Adipocyte (in vitro differentiated cells): ENCODE results near the gene CDC123.
"Not testable (repeated sequence)": the region's sequence is repeated elsewhere in the genome, so short reads cannot be mapped to it uniquely, and the experiment has no call there.

Experiments
- DNase-seq: peaks from one replicate; pipeline ENCODE4 v3.0.0-alpha.2; 2015; ENCODE audit warnings: low read depth
- H3K27me3 ChIP-seq: replicated peaks from 2 replicates; pipeline ENCODE4 v1.7.0; 2013; ENCODE audit warnings: mild to moderate bottlenecking, low read length, moderate library complexity; ENCODE audit not compliant: control insufficient read depth, insufficient read depth
- H3K36me3 ChIP-seq: 2 replicates; pipeline ENCODE4 v1.7.0; 2013; ENCODE audit warnings: low read length, mild to moderate bottlenecking, moderate library complexity; ENCODE audit not compliant: control insufficient read depth, insufficient read depth, severe bottlenecking
- H3K4me1 ChIP-seq: 2 replicates; pipeline ENCODE4 v1.7.0; 2013; ENCODE audit warnings: mild to moderate bottlenecking, low read length, moderate library complexity; ENCODE audit not compliant: control insufficient read depth, insufficient read depth
- H3K4me3 ChIP-seq: 2 replicates; pipeline ENCODE4 v1.7.0; 2013; ENCODE audit warnings: mild to moderate bottlenecking, low read length, moderate library complexity
- H3K9ac ChIP-seq: 2 replicates; pipeline ENCODE4 v1.7.0; 2013; ENCODE audit warnings: mild to moderate bottlenecking, low read length, moderate library complexity
- H3K9me3 ChIP-seq: 2 replicates; pipeline ENCODE4 v1.7.0; 2013; ENCODE audit warnings: mild to moderate bottlenecking, low read length, moderate library complexity; ENCODE audit not compliant: control insufficient read depth

The CDC123 gene

DNA sequence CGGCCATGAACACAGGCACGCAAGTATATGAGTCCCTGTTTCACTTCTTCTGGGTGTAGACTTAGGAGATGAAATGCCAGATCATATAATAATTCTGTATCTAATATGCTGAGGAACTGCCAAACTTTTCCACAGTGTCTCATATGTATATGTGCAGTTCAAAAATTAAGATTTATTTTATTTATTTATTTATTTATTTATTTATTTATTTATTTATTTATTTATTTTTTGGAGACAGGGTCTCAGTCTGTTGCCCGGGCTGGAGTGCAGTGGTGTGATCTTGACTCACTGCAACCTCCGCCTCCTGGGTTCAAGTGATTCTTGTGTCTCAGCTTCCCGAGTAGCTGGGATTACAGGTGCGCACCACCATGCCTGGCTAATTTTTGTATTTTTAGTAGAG is 24.5 kb upstream of the CDC123 start:
- not testable (repeated sequence) for H3K4me3 ChIP-seq, H3K4me1 ChIP-seq, DNase-seq, H3K9ac ChIP-seq, H3K9me3 ChIP-seq, H3K27me3 ChIP-seq
- peaks cover 88% of the 10 kb centered on the region for H3K36me3 ChIP-seq

DNA sequence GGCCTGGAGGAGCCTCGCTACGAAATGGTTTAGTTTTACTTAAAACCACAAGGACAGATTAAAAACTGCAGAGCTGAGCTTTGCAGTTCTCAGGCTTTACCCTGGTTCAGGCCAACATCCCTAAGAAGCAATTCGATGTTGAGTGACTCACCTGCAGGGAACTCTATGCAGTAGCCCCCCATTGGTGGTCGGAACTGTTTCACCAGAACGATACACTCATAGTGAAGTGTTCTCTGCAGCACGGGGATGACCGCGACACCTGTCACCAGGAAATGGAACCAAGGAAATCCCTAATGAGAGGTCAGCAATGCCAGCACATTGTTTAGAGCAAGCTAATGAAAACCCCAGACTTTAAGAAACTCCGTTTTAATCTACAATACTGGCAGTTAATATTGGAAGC is 18.3 kb upstream of the CDC123 start:
- Histone ChIP-seq H3K36me3 (peaks cover 71% of the 10 kb centered on the region), H3K4me3 (no peak overlapping the region), H3K4me1 (peaks cover 9% of the 10 kb centered on the region), H3K9ac (no peak overlapping the region), H3K9me3 (no peaks in the 10 kb centered on the region), H3K27me3 (no peaks in the 10 kb centered on the region)
- no peak for DNase-seq

GRCh38 chr10:12179606-12180170 is 16.3 kb upstream of the CDC123 start:
- Histone ChIP-seq H3K4me1 (peaks cover 9% of the 10 kb centered on the region), H3K9ac (no peak overlapping the region), H3K9me3 (no peaks in the 10 kb centered on the region), H3K27me3 (no peaks in the 10 kb centered on the region), H3K36me3 (peaks cover 64% of the 10 kb centered on the region), H3K4me3 (no peak overlapping the region)
- no peak for DNase-seq

DNA sequence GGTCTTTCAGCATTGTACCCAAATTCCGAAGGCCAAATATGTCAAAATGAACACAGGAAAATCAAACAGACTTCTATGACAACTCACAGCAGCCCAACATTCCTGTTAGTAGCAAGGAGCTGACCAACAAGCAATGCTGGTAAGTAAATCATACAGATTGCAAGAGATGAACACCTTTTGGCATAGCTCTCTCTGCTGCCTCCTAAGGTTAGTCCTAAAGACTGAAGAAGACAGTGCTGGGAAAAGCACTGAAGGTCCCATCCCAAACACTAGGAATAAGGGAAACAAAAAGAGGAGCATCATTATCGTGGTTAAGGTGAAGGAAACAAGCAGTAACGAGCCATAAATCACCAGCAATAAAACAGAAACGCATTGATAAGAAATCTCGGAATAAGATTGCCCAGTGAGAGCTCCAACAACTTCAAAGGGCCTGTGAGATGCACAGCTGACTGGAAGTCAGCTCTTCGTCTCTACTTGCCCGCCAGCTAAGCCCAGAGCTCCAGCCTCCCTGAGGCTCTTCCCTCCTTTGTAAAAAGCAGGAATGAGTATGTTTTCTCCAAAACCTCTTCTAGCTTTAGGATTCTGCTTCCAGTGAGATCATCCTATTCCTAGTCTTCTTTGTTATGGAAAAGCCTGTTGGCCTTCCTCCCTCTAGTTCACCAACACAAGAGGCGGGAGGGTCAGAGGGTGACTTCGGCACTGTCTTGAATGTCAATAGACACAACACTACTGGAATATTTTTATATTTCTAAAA is 15.6 kb upstream of the CDC123 start:
- no peaks in the 10 kb centered on the region for H3K27me3 ChIP-seq
- no peak overlapping the region for H3K9ac ChIP-seq
- H3K36me3 ChIP-seq: peaks cover 65% of the 10 kb centered on the region
- DNase-seq: no peak
- no peaks in the 10 kb centered on the region for H3K9me3 ChIP-seq
- H3K4me1 ChIP-seq: peaks cover 9% of the 10 kb centered on the region
- no peak overlapping the region for H3K4me3 ChIP-seq

DNA sequence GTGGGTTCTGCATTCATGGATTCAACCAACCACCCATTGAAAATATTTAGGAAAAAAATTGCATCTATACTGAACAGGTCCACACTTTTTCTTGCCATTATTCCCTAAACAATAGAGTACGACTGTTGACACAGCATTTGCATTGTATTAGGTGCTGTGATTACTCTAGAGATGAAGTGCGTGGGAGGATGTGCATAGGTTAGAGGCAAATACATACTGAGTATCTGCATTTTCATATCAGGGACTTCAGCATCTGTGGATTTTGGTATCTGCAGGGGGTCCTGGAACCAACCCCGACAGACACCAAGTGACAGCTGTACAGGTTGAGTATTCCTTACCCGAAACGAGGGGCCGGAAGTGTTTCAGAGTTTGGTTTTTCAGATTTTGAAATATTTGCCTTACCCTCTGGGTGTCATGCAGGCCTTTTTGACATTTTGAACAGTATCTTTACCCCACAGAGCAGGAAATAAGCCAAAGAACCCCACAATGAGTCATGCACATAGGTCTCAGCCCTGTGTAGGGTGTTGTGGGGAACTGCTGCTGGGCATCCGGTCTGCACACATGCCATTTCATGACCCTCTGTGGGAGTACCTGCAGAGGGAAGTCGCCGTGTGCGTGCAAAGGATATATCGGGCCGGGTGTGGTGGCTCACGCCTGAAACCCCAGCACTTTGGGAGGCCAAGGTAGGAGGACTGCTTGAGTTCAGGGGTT is 14.8 kb upstream of the CDC123 start:
- Histone ChIP-seq H3K36me3 (peaks cover 71% of the 10 kb centered on the region), H3K9me3 (no peaks in the 10 kb centered on the region), H3K4me3 (no peak overlapping the region), H3K4me1 (peaks cover 9% of the 10 kb centered on the region), H3K9ac (no peak overlapping the region), H3K27me3 (no peaks in the 10 kb centered on the region)
- no peak for DNase-seq

- H3K4me1 ChIP-seq: peaks cover 9% of the 10 kb centered on the region
- H3K9me3 ChIP-seq: no peaks in the 10 kb centered on the region
- H3K36me3 ChIP-seq: peaks cover 62% of the 10 kb centered on the region
- no peak overlapping the region for H3K4me3 ChIP-seq
- H3K27me3 ChIP-seq: no peaks in the 10 kb centered on the region
- DNase-seq: no peak
- no peak overlapping the region for H3K9ac ChIP-seq
These were observed 11.8 kb upstream of the CDC123 start for GRCh38 chr10:12184165-12184564.

GRCh38 chr10:12186323-12186722 is 9.7 kb upstream of the CDC123 start:
- Histone ChIP-seq H3K4me3 (no peak overlapping the region), H3K36me3 (peaks cover 50% of the 10 kb centered on the region)

DNA sequence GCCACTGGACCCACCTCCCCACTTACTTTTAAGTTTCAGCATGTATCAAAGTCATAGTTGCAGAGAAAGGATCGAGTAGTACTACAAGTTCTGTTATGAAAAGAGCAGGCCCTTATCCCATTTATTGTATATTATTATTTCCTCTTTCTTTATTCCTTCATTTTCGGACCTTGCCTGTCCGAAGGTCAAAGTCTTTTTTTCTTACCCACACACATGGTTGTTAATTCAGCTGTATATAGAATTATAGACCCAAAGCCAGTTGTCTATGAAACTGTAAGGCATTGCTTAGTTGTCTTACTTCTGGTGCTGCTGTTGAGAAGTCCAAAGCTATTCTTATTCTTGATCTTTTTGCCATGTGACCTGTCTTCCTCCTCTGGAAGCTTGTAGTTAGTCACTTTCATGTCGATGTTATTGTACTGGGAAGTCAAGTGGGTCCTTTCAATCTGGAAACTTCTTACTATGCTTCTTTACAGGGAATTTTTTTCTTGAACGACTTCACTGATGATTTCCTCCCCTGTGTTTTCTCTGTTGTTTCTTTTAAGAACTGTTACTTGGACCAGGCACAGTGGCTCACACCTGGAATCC is 8.6 kb upstream of the CDC123 start:
- no peak for DNase-seq
- no peaks in the 10 kb centered on the region for H3K9me3 ChIP-seq
- no peak overlapping the region for H3K4me3 ChIP-seq
- H3K27me3 ChIP-seq: no peaks in the 10 kb centered on the region
- no peak overlapping the region for H3K9ac ChIP-seq
- H3K4me1 ChIP-seq: peaks cover 19% of the 10 kb centered on the region
- H3K36me3 ChIP-seq: peaks cover 42% of the 10 kb centered on the region

More at GRCh38 chr10:12186323-12186722, 9.7 kb upstream of the CDC123 start:
- Histone ChIP-seq H3K9ac (no peak overlapping the region), H3K4me1 (peaks cover 10% of the 10 kb centered on the region), H3K27me3 (no peaks in the 10 kb centered on the region), H3K9me3 (no peaks in the 10 kb centered on the region)
- DNase-seq: no peak

- Histone ChIP-seq H3K4me1 (peaks cover 32% of the 10 kb centered on the region), H3K36me3 (peaks cover 33% of the 10 kb centered on the region), H3K27me3 (no peaks in the 10 kb centered on the region), H3K4me3 (no peak overlapping the region), H3K9ac (no peak overlapping the region), H3K9me3 (no peaks in the 10 kb centered on the region)
- DNase-seq: no peak
These were observed 7.3 kb upstream of the CDC123 start for GRCh38 chr10:12188656-12189055.

- no peaks in the 10 kb centered on the region for H3K27me3 ChIP-seq
- peaks cover 40% of the 10 kb centered on the region for H3K4me1 ChIP-seq
- H3K9me3 ChIP-seq: no peaks in the 10 kb centered on the region
- H3K9ac ChIP-seq: no peak overlapping the region
- DNase-seq: no peak
- no peak overlapping the region for H3K4me3 ChIP-seq
- peaks cover 31% of the 10 kb centered on the region for H3K36me3 ChIP-seq
These were observed 6.6 kb upstream of the CDC123 start for GRCh38 chr10:12189426-12189825.

DNA sequence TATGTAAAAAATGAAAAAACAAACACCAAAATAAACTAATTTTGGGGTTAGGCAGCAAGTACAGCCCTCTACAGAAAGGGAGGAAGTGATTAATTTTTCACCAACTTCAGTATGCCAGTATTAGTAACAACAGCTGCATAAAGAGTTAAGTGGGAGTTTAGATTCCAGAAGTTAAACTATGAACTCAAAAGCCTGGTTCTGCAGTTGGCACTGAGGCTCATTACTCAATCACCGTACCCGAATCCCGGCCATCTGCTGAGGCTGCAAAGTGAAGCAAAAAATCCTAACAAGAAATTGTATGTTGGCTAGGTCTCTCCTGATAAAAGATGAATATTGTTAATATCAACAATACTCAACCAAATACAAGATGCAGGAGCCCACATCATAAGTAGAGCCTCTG is 4.3 kb upstream of the CDC123 start:
- Histone ChIP-seq H3K4me3 (peak overlapping the region; percentile 48), H3K9ac (peak overlapping the region; percentile 27), H3K36me3 (peaks cover 10% of the 10 kb centered on the region), H3K27me3 (no peaks in the 10 kb centered on the region), H3K9me3 (no peaks in the 10 kb centered on the region), H3K4me1 (peaks cover 41% of the 10 kb centered on the region)
- DNase-seq: no peak
